ENCODE results near the gene IGSF9B.

DNA sequence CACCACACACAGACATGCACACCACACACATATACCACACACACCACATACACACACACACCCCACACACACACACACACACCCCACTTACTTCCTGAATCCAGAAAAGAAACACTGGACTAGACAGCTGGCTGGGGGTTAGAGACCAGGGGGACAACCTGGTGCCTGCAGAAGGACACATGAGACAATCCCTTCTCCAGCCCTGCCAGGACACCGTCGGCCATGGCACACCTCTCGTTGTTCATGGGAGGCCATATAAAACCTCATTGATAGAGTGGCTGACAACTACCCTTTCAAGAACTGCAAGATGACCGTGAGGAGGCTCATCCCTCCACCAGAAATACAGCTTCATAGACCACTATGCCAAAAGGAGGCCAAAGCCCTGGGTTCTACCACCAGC, 54.3 kb downstream of the IGSF9B start:
- TF ChIP-seq POLR2A (IDR thresholded peaks at IDR 0.05; ENCODE audit: low read depth) = no peak
- TF ChIP-seq, protein P1, sequence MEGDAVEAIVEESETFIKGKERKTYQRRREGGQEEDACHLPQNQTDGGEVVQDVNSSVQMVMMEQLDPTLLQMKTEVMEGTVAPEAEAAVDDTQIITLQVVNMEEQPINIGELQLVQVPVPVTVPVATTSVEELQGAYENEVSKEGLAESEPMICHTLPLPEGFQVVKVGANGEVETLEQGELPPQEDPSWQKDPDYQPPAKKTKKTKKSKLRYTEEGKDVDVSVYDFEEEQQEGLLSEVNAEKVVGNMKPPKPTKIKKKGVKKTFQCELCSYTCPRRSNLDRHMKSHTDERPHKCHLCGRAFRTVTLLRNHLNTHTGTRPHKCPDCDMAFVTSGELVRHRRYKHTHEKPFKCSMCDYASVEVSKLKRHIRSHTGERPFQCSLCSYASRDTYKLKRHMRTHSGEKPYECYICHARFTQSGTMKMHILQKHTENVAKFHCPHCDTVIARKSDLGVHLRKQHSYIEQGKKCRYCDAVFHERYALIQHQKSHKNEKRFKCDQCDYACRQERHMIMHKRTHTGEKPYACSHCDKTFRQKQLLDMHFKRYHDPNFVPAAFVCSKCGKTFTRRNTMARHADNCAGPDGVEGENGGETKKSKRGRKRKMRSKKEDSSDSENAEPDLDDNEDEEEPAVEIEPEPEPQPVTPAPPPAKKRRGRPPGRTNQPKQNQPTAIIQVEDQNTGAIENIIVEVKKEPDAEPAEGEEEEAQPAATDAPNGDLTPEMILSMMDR (IDR thresholded peaks at IDR 0.05) = no peak
- TF ChIP-seq EP300 (IDR thresholded peaks at IDR 0.05) = no peak
- no peak for TF ChIP-seq POLR2AphosphoS5 (IDR thresholded peaks at IDR 0.05)
